Upper lobe of right lung (tissue), 1 donor: ENCODE data around the gene MACC1. TPM values are rescaled to one million over a fixed set of nuclear protein-coding genes. Genes with fewer than 3 reads are reported as not detected.

Experiments
- ATAC-seq: fragments of 200-7000 bp; cut with Tn5 transposase; one replicate; pipeline ENCODE4 v1.9.1; 2020; ENCODE audit warnings: mild to moderate bottlenecking, moderate library complexity
- DNase-seq: peaks from one replicate; pipeline ENCODE4 v3.0.0-alpha.2; 2020
- H3K27ac ChIP-seq: fragments of 200-600 bp; one replicate; pipeline ENCODE4 v1.8.0; 2022
- H3K27me3 ChIP-seq: fragments of 200-600 bp; one replicate; pipeline ENCODE4 v1.8.0; 2022; ENCODE audit warnings: mild to moderate bottlenecking
- H3K36me3 ChIP-seq: fragments of 200-600 bp; one replicate; pipeline ENCODE4 v1.8.0; 2022
- H3K4me1 ChIP-seq: fragments of 200-600 bp; one replicate; pipeline ENCODE4 v1.8.0; 2022
- H3K4me3 ChIP-seq: fragments of 200-600 bp; one replicate; pipeline ENCODE4 v1.8.0; 2022; ENCODE audit warnings: mild to moderate bottlenecking
- H3K9me3 ChIP-seq: fragments of 200-600 bp; one replicate; pipeline ENCODE4 v1.8.0; 2022
- CTCF ChIP-seq: fragments of 200-600 bp; IDR thresholded peaks from one replicate; pipeline ENCODE4 v1.8.0; 2022; ENCODE audit warnings: antibody characterized with exemption
- intact Hi-C: fragments of 100-400 bp; cut with DNase I; formaldehyde crosslinking; loops from one replicate; pipeline ENCODE4 v1.11.0; 2022
- total RNA-seq: library from RNA; stranded (reverse); fragmentation: NEBNext Ultra II Directional; extraction: Animal tissue kit (Norgen Biotek cat#: 25700); gene quantifications from one replicate; pipeline ENCODE4 v1.2.1, GENCODE V29; 2021
- donor health status: DM: no; HTN: yes; CAD: no; lungs with severe emphysema.

The MACC1 gene
- total RNA-seq, 1 donor from 2014 or later = 22.1 TPM

- no peaks in the 10 kb centered on the region for H3K36me3 ChIP-seq
- no peaks in the 10 kb centered on the region for H3K9me3 ChIP-seq
- H3K4me3 ChIP-seq = no peak overlapping the region
- DNase-seq (no peak), ATAC-seq (no peak)
- no peak for TF ChIP-seq CTCF
- intact Hi-C loops = no loop called here
- no peak overlapping the region for H3K27ac ChIP-seq
- no peaks in the 10 kb centered on the region for H3K4me1 ChIP-seq
- no peaks in the 10 kb centered on the region for H3K27me3 ChIP-seq
Measured at GRCh38 chr7:20249376-20249775, 32.2 kb upstream of the MACC1 start.

- ATAC-seq (no peak), DNase-seq (no peak)
- Histone ChIP-seq H3K9me3 (no peaks in the 10 kb centered on the region), H3K27ac (no peak overlapping the region), H3K4me1 (no peaks in the 10 kb centered on the region), H3K4me3 (no peak overlapping the region), H3K36me3 (no peaks in the 10 kb centered on the region), H3K27me3 (no peaks in the 10 kb centered on the region)
- no peak for TF ChIP-seq CTCF
- intact Hi-C loops = no loop called here
Measured at GRCh38 chr7:20246236-20246635, 29.1 kb upstream of the MACC1 start.

- ATAC-seq = no peak
- Histone ChIP-seq H3K36me3 (no peaks in the 10 kb centered on the region), H3K4me1 (no peaks in the 10 kb centered on the region), H3K4me3 (no peak overlapping the region), H3K27me3 (no peaks in the 10 kb centered on the region), H3K9me3 (no peaks in the 10 kb centered on the region), H3K27ac (no peak overlapping the region)
- intact Hi-C loops = no loop called here
- no peak for DNase-seq
- no peak for TF ChIP-seq CTCF
Measured at GRCh38 chr7:20244334-20245120, 27.3 kb upstream of the MACC1 start.

- intact Hi-C loops = no loop called here
- Histone ChIP-seq H3K9me3 (no peaks in the 10 kb centered on the region), H3K27me3 (no peaks in the 10 kb centered on the region), H3K4me3 (no peak overlapping the region), H3K36me3 (no peaks in the 10 kb centered on the region), H3K27ac (no peak overlapping the region), H3K4me1 (no peaks in the 10 kb centered on the region)
- DNase-seq (no peak), ATAC-seq (no peak)
- no peak for TF ChIP-seq CTCF
Measured at GRCh38 chr7:20241911-20242261, 24.7 kb upstream of the MACC1 start.

- Histone ChIP-seq H3K4me3 (no peak overlapping the region), H3K4me1 (no peaks in the 10 kb centered on the region), H3K27me3 (no peaks in the 10 kb centered on the region), H3K27ac (no peak overlapping the region), H3K9me3 (no peaks in the 10 kb centered on the region), H3K36me3 (no peaks in the 10 kb centered on the region)
- intact Hi-C loops = no loop called here
- no peak for TF ChIP-seq CTCF
- no peak for ATAC-seq
- no peak for DNase-seq
Measured at GRCh38 chr7:20241194-20241910, 24.2 kb upstream of the MACC1 start.
